ENCODE data around the gene DET1.
"Not testable (repeated sequence)": the region's sequence is repeated elsewhere in the genome, so short reads cannot be mapped to it uniquely, and the experiment has no call there.

The DET1 gene

GRCh38 chr15:88563638-88564037 is 17.2 kb upstream of the DET1 start:
- no peak overlapping the region for H2BK120ac ChIP-seq (ENCODE audit: low read depth, low read length)
- no peak overlapping the region for H3K18ac ChIP-seq (ENCODE audit: low read depth in 1 of 2, low read length in 2 of 2)
- no peak overlapping the region for H2AFZ ChIP-seq (ENCODE audit: low read depth, low read length)
- peak; percentile 11 for DNase-seq
- H3K4me1 ChIP-seq (ENCODE audit: control insufficient read depth, insufficient read depth, low read depth, low read length), result no peaks in the 10 kb centered on the region
- no peak overlapping the region for H4K8ac ChIP-seq (ENCODE audit: low read length)
- no peak overlapping the region for H2BK15ac ChIP-seq (ENCODE audit: low read depth, poor library complexity, severe bottlenecking)
- no peak overlapping the region for H3K9ac ChIP-seq (ENCODE audit: low read length)
- no peak overlapping the region for H2BK12ac ChIP-seq (ENCODE audit: low read length in 2 of 2)
- H2AK5ac ChIP-seq (ENCODE audit: low read length, severe bottlenecking), result no peak overlapping the region
- no peak overlapping the region for H3K27ac ChIP-seq (ENCODE audit: low read length, poor library complexity, severe bottlenecking)
- no peak overlapping the region for H3K4ac ChIP-seq (ENCODE audit: low read depth in 1 of 2, low read length in 2 of 2)
- H3K9me3 ChIP-seq (ENCODE audit: control insufficient read depth, low read length), result no peaks in the 10 kb centered on the region
- no peaks in the 10 kb centered on the region for H3K36me3 ChIP-seq (ENCODE audit: control insufficient read depth in 1 of 2, insufficient read depth in 2 of 2, low read depth in 1 of 2, low read length in 2 of 2)
- H3K27me3 ChIP-seq (ENCODE audit: control insufficient read depth in 1 of 2, insufficient read depth in 1 of 2, low read length in 2 of 2), result peaks cover 0 to 4% of the 10 kb centered on the region in 2 experiments
- 67% methylated on average over 5 of the region's 5 CpGs for WGBS
- H3K79me1 ChIP-seq (replicated peaks; ENCODE audit: low read length, poor library complexity, severe bottlenecking), result no peaks in the 10 kb centered on the region
- H3K4me2 ChIP-seq (ENCODE audit: low read length, poor library complexity, severe bottlenecking), result no peak overlapping the region
- H2BK5ac ChIP-seq (ENCODE audit: low read depth, low read length, poor library complexity, severe bottlenecking), result no peak overlapping the region
- no peak overlapping the region for H3K23ac ChIP-seq (ENCODE audit: low read length in 2 of 2)
- H3K14ac ChIP-seq (ENCODE audit: low read length in 2 of 2), result no peak overlapping the region
- H3K4me3 ChIP-seq (ENCODE audit: insufficient read depth in 1 of 2, low read depth in 1 of 2, low read length in 2 of 2), result no peak overlapping the region
- H4K91ac ChIP-seq (ENCODE audit: low read length), result no peak overlapping the region

- H3K23ac ChIP-seq (ENCODE audit: low read length in 2 of 2); H3K4ac ChIP-seq (ENCODE audit: low read depth in 1 of 2, low read length in 2 of 2); H3K27ac ChIP-seq (ENCODE audit: low read length, poor library complexity, severe bottlenecking); H4K91ac ChIP-seq (ENCODE audit: low read length); H3K27me3 ChIP-seq (ENCODE audit: control insufficient read depth in 1 of 2, insufficient read depth in 1 of 2, low read length in 2 of 2); H3K18ac ChIP-seq (ENCODE audit: low read depth in 1 of 2, low read length in 2 of 2); H2BK120ac ChIP-seq (ENCODE audit: low read depth, low read length); H2BK12ac ChIP-seq (ENCODE audit: low read length in 2 of 2); H4K8ac ChIP-seq (ENCODE audit: low read length); H3K4me3 ChIP-seq (ENCODE audit: insufficient read depth in 1 of 2, low read depth in 1 of 2, low read length in 2 of 2); H3K14ac ChIP-seq (ENCODE audit: low read length in 2 of 2); H3K9ac ChIP-seq (ENCODE audit: low read length); H2AFZ ChIP-seq (ENCODE audit: low read depth, low read length); DNase-seq; H2AK5ac ChIP-seq (ENCODE audit: low read length, severe bottlenecking); H2BK15ac ChIP-seq (ENCODE audit: low read depth, poor library complexity, severe bottlenecking); H3K4me1 ChIP-seq (ENCODE audit: control insufficient read depth, insufficient read depth, low read depth, low read length); H3K9me3 ChIP-seq (ENCODE audit: control insufficient read depth, low read length); H3K36me3 ChIP-seq (ENCODE audit: control insufficient read depth in 1 of 2, insufficient read depth in 2 of 2, low read depth in 1 of 2, low read length in 2 of 2); H2BK5ac ChIP-seq (ENCODE audit: low read depth, low read length, poor library complexity, severe bottlenecking); H3K4me2 ChIP-seq (ENCODE audit: low read length, poor library complexity, severe bottlenecking); H3K79me1 ChIP-seq (replicated peaks; ENCODE audit: low read length, poor library complexity, severe bottlenecking): not testable (repeated sequence)
- WGBS, result 82% methylated on average over 9 of the region's 9 CpGs
Measured at GRCh38 chr15:88559565-88559964, 13.1 kb upstream of the DET1 start.

- 91% methylated on average over 1 of the region's 1 CpG for WGBS
- not testable (repeated sequence) for H4K8ac ChIP-seq (ENCODE audit: low read length)
Measured at GRCh38 chr15:88558026-88558425, 11.5 kb upstream of the DET1 start.

GRCh38 chr15:88548009-88548408 is 1.5 kb upstream of the DET1 start:
- not testable (repeated sequence) for H2BK5ac ChIP-seq (ENCODE audit: low read depth, low read length, poor library complexity, severe bottlenecking); H3K27me3 ChIP-seq (ENCODE audit: control insufficient read depth in 1 of 2, insufficient read depth in 1 of 2, low read length in 2 of 2); DNase-seq; H4K91ac ChIP-seq (ENCODE audit: low read length); H2BK15ac ChIP-seq (ENCODE audit: low read depth, poor library complexity, severe bottlenecking); H3K9me3 ChIP-seq (ENCODE audit: control insufficient read depth, low read length); H3K79me1 ChIP-seq (replicated peaks; ENCODE audit: low read length, poor library complexity, severe bottlenecking); H2BK12ac ChIP-seq (ENCODE audit: low read length in 2 of 2); H3K9ac ChIP-seq (ENCODE audit: low read length); H4K8ac ChIP-seq (ENCODE audit: low read length); H3K4me1 ChIP-seq (ENCODE audit: control insufficient read depth, insufficient read depth, low read depth, low read length); H3K4me3 ChIP-seq (ENCODE audit: insufficient read depth in 1 of 2, low read depth in 1 of 2, low read length in 2 of 2); H3K4ac ChIP-seq (ENCODE audit: low read depth in 1 of 2, low read length in 2 of 2); H3K4me2 ChIP-seq (ENCODE audit: low read length, poor library complexity, severe bottlenecking); H2AFZ ChIP-seq (ENCODE audit: low read depth, low read length); H3K36me3 ChIP-seq (ENCODE audit: control insufficient read depth in 1 of 2, insufficient read depth in 2 of 2, low read depth in 1 of 2, low read length in 2 of 2); H2AK5ac ChIP-seq (ENCODE audit: low read length, severe bottlenecking); H2BK120ac ChIP-seq (ENCODE audit: low read depth, low read length); H3K14ac ChIP-seq (ENCODE audit: low read length in 2 of 2); H3K27ac ChIP-seq (ENCODE audit: low read length, poor library complexity, severe bottlenecking); H3K18ac ChIP-seq (ENCODE audit: low read depth in 1 of 2, low read length in 2 of 2); H3K23ac ChIP-seq (ENCODE audit: low read length in 2 of 2)
- WGBS, result 38% methylated on average over 1 of the region's 1 CpG

More at GRCh38 chr15:88558026-88558425, 11.5 kb upstream of the DET1 start:
- H3K4me2 ChIP-seq (ENCODE audit: low read length, poor library complexity, severe bottlenecking); H3K4ac ChIP-seq (ENCODE audit: low read depth in 1 of 2, low read length in 2 of 2); H2AFZ ChIP-seq (ENCODE audit: low read depth, low read length); DNase-seq; H3K18ac ChIP-seq (ENCODE audit: low read depth in 1 of 2, low read length in 2 of 2); H3K36me3 ChIP-seq (ENCODE audit: control insufficient read depth in 1 of 2, insufficient read depth in 2 of 2, low read depth in 1 of 2, low read length in 2 of 2); H3K14ac ChIP-seq (ENCODE audit: low read length in 2 of 2); H2AK5ac ChIP-seq (ENCODE audit: low read length, severe bottlenecking); H3K27me3 ChIP-seq (ENCODE audit: control insufficient read depth in 1 of 2, insufficient read depth in 1 of 2, low read length in 2 of 2); H2BK15ac ChIP-seq (ENCODE audit: low read depth, poor library complexity, severe bottlenecking); H2BK120ac ChIP-seq (ENCODE audit: low read depth, low read length); H3K9ac ChIP-seq (ENCODE audit: low read length); H3K27ac ChIP-seq (ENCODE audit: low read length, poor library complexity, severe bottlenecking); H3K4me1 ChIP-seq (ENCODE audit: control insufficient read depth, insufficient read depth, low read depth, low read length); H2BK12ac ChIP-seq (ENCODE audit: low read length in 2 of 2); H2BK5ac ChIP-seq (ENCODE audit: low read depth, low read length, poor library complexity, severe bottlenecking); H3K9me3 ChIP-seq (ENCODE audit: control insufficient read depth, low read length); H3K4me3 ChIP-seq (ENCODE audit: insufficient read depth in 1 of 2, low read depth in 1 of 2, low read length in 2 of 2); H3K79me1 ChIP-seq (replicated peaks; ENCODE audit: low read length, poor library complexity, severe bottlenecking); H3K23ac ChIP-seq (ENCODE audit: low read length in 2 of 2); H4K91ac ChIP-seq (ENCODE audit: low read length): not testable (repeated sequence)
